Measurements from ENCODE around the gene MSL1. TPM values are rescaled to one million over a fixed set of nuclear protein-coding genes. Genes with fewer than 3 reads are reported as not detected.

Gene MSL1
- total and polyA plus RNA-seq, 2 of the 13 experiments (the other 11 are each of a cell fraction or from before 2014, with no cell fraction given): 63.8 to 88.5 TPM

GRCh38 chr17:40100669-40101366 is 21.0 kb upstream of the MSL1 start (continued):
- TF ChIP-seq EED (CRISPR knock-in tag; IDR thresholded peaks at IDR 0.05) (peak; percentile 98), CREM (IDR thresholded peaks at IDR 0.05) (peak; percentile 91), CREM (CRISPR knock-in tag; IDR thresholded peaks at IDR 0.05) (no peak), AHDC1 (CRISPR knock-in tag; IDR thresholded peaks at IDR 0.05; ENCODE audit: borderline replicate concordance) (peak; percentile 37), ZNF232 (CRISPR knock-in tag; IDR thresholded peaks at IDR 0.05; ENCODE audit: borderline replicate concordance) (peak; percentile 99), ZNF576 (CRISPR knock-in tag; IDR thresholded peaks at IDR 0.05) (no peak), ZNF850 (CRISPR knock-in tag; conservative IDR thresholded peaks at IDR 0.05) (no peak), ZC3H13 (CRISPR knock-in tag; IDR thresholded peaks at IDR 0.05) (peak; percentile 81; the same call in 1 of the 2 replicates), SYNCRIP (IDR thresholded peaks at IDR 0.05; ENCODE audit: insufficient read depth, low read depth, low read length) (no peak), PRPF4 (IDR thresholded peaks at IDR 0.05; ENCODE audit: low read depth, low read length, poor library complexity, severe bottlenecking) (no peak), KAT7 (CRISPR knock-in tag; IDR thresholded peaks at IDR 0.05; ENCODE audit: borderline replicate concordance) (no peak), NR2F1 (CRISPR knock-in tag; IDR thresholded peaks at IDR 0.05) (peak in 1 of 2 experiments; percentile 88; a peak in 3 of 4 replicates), ZNF619 (CRISPR knock-in tag; IDR thresholded peaks at IDR 0.05) (peak; percentile 96; the same call in 1 of the 2 replicates), PHB2 (IDR thresholded peaks at IDR 0.05; ENCODE audit: partially characterized antibody) (no peak), ZSCAN29 (CRISPR knock-in tag; conservative IDR thresholded peaks at IDR 0.05) (peak; percentile 97), KLF9 (CRISPR knock-in tag; IDR thresholded peaks at IDR 0.05; ENCODE audit: low read depth) (peak; percentile 22; the same call in 1 of the 2 replicates), TFAP4 (IDR thresholded peaks at IDR 0.05; ENCODE audit: borderline replicate concordance, low read depth) (peak; percentile 54; the same call in 1 of the 2 replicates), NFE2 (CRISPR knock-in tag; IDR thresholded peaks at IDR 0.05) (0 out of 2 replicates have a peak, but pooled peaks have one; percentile 2), KDM1A (CRISPR knock-in tag; IDR thresholded peaks at IDR 0.05) (peak; percentile 47; the same call in 1 of the 2 replicates), SP1 (IDR thresholded peaks at IDR 0.05) (no peak), SP1 (CRISPR knock-in tag; IDR thresholded peaks at IDR 0.05) (peak; percentile 74; the same call in 1 of the 2 replicates), FOXA3 (CRISPR knock-in tag; IDR thresholded peaks at IDR 0.05) (peak; percentile 90), ZKSCAN1 (IDR thresholded peaks at IDR 0.05; ENCODE audit: low read length) (peak; percentile 52; the same call in 1 of the 2 replicates), BCL3 (CRISPR knock-in tag; IDR thresholded peaks at IDR 0.05) (peak; percentile 99)
